Breast epithelium (tissue), 4 donors: Measurements from ENCODE around the gene KNOP1. TPM values are rescaled to one million over a fixed set of nuclear protein-coding genes. Genes with fewer than 3 reads are reported as not detected.

Experiments used
- DNase-seq, 2 donors: peaks; one replicate each; pipeline ENCODE4 v3.0.0-alpha.2; 2019; ENCODE audit warnings: low spot score in 2 of 2
- H3K27ac ChIP-seq, 2 donors: fragments of 200-600 bp; sonication (generic) in 1 of 2; one replicate each; pipeline ENCODE4 v1.5.1; 2016 to 2019; ENCODE audit warnings: mild to moderate bottlenecking in 1 of 2
- H3K27me3 ChIP-seq, 2 donors: fragments of 200-600 bp; sonication (generic) in 1 of 2; one replicate each; pipeline versions ENCODE4 v1.5.1 to v1.6.0; 2017 to 2019; ENCODE audit warnings: control low read depth in 1 of 2, mild to moderate bottlenecking in 1 of 2
- H3K36me3 ChIP-seq: fragments of 200-600 bp; one replicate; pipeline ENCODE4 v1.5.1; 2019
- H3K4me1 ChIP-seq, 2 donors: fragments of 200-600 bp; sonication (generic); one replicate each; pipeline ENCODE4 v1.5.1; 2016 to 2019; ENCODE audit warnings: control low read depth in 1 of 2
- H3K4me3 ChIP-seq, 3 donors: fragments of 200-600 bp; sonication (generic); 1 replicate in 2 of 3; 2 replicates in 1 of 3; pipeline ENCODE4 v1.5.1; 2016 to 2019; ENCODE audit warnings: mild to moderate bottlenecking in 3 of 3, moderate library complexity in 2 of 3
- H3K9me3 ChIP-seq, 2 donors: fragments of 200-600 bp; sonication (generic) in 1 of 2; one replicate each; pipeline ENCODE4 v1.5.1; 2016 to 2019; ENCODE audit warnings: control low read depth in 1 of 2
- POLR2A ChIP-seq: fragments of 450-650 bp; IDR thresholded peaks from one replicate; pipeline ENCODE4 v1.6.1; 2016; ENCODE audit warnings: antibody characterized with exemption, mild to moderate bottlenecking, moderate library complexity
- POLR2AphosphoS5 ChIP-seq, 3 donors: sonication (generic); formaldehyde crosslinking; IDR thresholded peaks; one replicate each; pipeline ENCODE4 v1.6.1; 2017; ENCODE audit warnings: antibody characterized with exemption in 3 of 3
- intact Hi-C: fragments of 100-400 bp; cut with DNase I; formaldehyde crosslinking; loops from one replicate; pipeline ENCODE4 v1.15.1; 2023; ENCODE audit warnings: low total_unique reads
- total RNA-seq, 3 donors: library from RNA; depleted of rRNA; stranded (reverse); fragments of >200 nt; gene quantifications; one replicate each; pipeline ENCODE4 v1.1.0, GENCODE V29; 2016
- TF ChIP-seq, protein P1 (sequence below), 3 donors: fragments of 450-650 bp; IDR thresholded peaks; one replicate each; pipeline ENCODE4 v1.5.1; 2016 to 2017; ENCODE audit warnings: antibody characterized with exemption in 3 of 3, mild to moderate bottlenecking in 3 of 3, moderate library complexity in 3 of 3

The KNOP1 gene
- total RNA-seq, 3 donors from 2014 or later = 12.3 to 15.4 (median 13.0) TPM

DNA sequence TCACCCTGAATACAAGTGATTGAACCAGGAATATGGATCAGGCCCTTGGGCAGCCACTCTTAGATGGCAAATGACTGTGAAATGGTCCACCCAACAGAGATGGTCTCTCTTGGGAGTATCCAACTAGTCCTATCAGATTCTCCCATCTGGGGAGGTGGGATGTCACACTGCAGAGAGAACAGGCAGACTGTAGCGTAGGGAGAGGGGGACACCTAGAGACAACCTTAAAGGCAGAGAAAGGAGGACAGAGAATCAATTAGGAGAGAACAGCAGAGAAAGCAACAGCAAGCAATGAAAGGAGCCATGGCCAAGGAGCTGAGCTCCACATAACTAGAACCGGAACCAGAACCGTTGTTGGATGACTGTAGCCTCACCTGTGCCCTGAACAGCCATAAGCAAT is 37.2 kb upstream of the KNOP1 start:
- Histone ChIP-seq H3K4me1 (peaks cover 0 to 10% of the 10 kb centered on the region in 2 donors), H3K27me3 (no peaks in the 10 kb centered on the region), H3K4me3 (no peak overlapping the region), H3K27ac (peak overlapping the region in 1 of 2 donors; percentile 66), H3K9me3 (no peaks in the 10 kb centered on the region), H3K36me3 (no peaks in the 10 kb centered on the region)
- no peak for DNase-seq
- intact Hi-C loops = no loop called here
- TF ChIP-seq, protein P1, sequence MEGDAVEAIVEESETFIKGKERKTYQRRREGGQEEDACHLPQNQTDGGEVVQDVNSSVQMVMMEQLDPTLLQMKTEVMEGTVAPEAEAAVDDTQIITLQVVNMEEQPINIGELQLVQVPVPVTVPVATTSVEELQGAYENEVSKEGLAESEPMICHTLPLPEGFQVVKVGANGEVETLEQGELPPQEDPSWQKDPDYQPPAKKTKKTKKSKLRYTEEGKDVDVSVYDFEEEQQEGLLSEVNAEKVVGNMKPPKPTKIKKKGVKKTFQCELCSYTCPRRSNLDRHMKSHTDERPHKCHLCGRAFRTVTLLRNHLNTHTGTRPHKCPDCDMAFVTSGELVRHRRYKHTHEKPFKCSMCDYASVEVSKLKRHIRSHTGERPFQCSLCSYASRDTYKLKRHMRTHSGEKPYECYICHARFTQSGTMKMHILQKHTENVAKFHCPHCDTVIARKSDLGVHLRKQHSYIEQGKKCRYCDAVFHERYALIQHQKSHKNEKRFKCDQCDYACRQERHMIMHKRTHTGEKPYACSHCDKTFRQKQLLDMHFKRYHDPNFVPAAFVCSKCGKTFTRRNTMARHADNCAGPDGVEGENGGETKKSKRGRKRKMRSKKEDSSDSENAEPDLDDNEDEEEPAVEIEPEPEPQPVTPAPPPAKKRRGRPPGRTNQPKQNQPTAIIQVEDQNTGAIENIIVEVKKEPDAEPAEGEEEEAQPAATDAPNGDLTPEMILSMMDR (IDR thresholded peaks at IDR 0.05) = no peak
- TF ChIP-seq POLR2AphosphoS5 (IDR thresholded peaks at IDR 0.05) = no peak
- TF ChIP-seq POLR2A = no peak

DNA sequence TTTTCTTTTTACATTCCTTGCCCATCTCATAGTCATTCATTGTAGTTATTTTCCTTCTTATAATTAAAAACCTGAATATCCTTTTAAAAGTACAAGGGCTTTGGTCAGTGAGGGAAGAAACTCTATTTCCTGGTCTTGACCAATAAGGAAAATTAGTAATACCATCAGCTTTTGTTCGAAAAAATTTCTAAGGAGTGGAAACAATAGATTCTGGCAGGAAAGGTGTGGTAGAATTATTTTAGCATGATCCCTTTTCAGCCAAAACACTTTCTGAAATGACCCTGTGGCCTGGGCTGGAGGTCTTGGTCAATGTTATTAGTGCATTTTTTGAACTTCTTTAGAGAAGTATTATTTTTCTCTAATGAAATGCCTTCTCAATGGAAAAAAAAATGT is 36.6 kb upstream of the KNOP1 start:
- H3K9me3 ChIP-seq = no peaks in the 10 kb centered on the region
- TF ChIP-seq, protein P1 (IDR thresholded peaks at IDR 0.05) = no peak
- TF ChIP-seq POLR2A (no peak), POLR2AphosphoS5 (IDR thresholded peaks at IDR 0.05) (no peak)
- peaks cover 0 to 10% of the 10 kb centered on the region in 2 donors for H3K4me1 ChIP-seq
- H3K27ac ChIP-seq = no peak overlapping the region
- no peak overlapping the region for H3K4me3 ChIP-seq
- DNase-seq = no peak
- no peaks in the 10 kb centered on the region for H3K27me3 ChIP-seq
- H3K36me3 ChIP-seq = no peaks in the 10 kb centered on the region
- intact Hi-C loops = no loop called here

DNA sequence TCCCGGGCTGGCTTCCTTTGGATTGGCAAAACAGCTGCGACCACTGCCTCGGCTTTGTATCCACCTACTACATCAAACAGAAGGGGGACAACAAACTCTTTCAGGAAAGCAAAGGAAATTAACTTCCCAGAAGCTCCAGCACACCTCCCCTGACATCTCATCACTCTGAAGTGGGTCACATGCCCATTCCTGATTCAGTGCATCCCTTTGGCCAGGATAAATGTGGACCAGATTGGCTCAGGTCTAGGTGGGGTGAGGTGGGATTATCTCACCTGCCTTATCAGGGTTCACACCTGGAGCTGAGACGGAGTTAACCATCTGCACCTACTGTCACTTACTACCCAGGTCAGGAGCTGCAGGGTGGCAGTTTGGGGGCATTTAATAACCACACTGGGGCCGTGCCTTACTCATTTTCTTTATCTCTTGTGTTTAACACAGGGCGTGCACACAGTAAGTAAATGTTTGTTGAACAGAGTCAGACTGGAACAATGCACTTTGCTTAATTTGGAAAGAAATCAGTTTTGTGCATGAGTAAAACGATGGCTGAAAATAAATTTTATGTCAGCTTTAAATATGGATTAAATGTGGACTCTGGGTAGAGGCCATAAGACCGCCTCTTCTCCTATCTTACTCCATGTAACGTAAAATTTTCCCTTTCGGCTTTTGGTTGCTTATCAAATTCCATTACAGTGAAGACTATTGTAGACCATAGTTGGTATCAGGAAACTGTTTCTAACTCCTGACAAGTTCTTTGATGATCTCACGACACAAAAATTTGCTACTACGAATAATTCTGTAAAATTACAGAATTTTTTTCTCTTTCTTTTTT is 36.0 kb upstream of the KNOP1 start:
- no peak overlapping the region for H3K27ac ChIP-seq
- H3K4me3 ChIP-seq = no peak overlapping the region
- no peaks in the 10 kb centered on the region for H3K36me3 ChIP-seq
- intact Hi-C loops = no loop called here
- no peak for DNase-seq
- H3K9me3 ChIP-seq = no peaks in the 10 kb centered on the region
- H3K4me1 ChIP-seq = peaks cover 0 to 10% of the 10 kb centered on the region in 2 donors
- H3K27me3 ChIP-seq = no peaks in the 10 kb centered on the region
- TF ChIP-seq POLR2AphosphoS5 (IDR thresholded peaks at IDR 0.05) (no peak), POLR2A (no peak)
- TF ChIP-seq, protein P1 (IDR thresholded peaks at IDR 0.05) = no peak

DNA sequence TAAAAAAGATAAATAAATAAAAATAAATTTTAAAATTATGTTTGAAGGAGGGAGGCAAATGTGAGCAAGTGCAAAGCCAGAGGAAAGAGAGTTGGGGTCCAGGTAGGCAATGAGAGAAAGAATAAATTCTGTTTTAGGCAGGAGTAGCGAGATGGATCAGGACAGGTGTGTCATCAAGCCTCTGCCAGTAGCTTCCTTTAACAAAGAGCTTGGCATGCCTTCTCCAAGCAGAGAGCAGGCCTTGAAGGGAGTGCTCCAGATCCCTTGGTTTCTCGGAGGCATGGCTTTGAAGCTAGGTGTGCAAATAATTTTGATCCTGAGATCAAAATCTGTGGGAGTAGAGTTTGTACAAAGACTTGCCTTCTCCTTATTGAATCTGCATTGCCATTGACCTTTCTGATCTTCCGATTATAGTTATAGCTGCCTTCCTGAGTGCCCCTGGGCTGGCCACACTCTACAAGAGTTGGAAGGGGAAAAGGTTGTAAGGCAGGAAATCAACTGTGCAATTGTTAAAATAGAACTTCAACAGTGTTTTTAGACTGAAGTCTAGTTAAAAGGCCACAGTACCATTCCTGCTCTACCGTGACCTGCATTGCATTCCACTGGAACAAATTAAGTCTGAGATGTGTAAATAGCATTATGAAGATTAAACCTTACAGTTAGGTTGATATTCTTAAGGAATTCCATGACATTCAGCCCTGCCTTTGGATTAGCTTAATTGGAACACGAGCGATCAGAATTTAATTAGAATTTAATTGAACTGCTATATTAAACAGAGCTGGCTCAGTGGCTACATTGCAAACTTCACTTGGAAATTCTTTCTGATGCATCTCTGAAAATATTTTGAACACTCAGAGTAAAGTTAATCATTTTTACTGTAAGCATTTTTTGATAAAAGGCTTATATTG is 33.7 kb upstream of the KNOP1 start:
- Histone ChIP-seq H3K4me3 (no peak overlapping the region), H3K4me1 (peaks cover 0 to 10% of the 10 kb centered on the region in 2 donors), H3K9me3 (no peaks in the 10 kb centered on the region), H3K36me3 (no peaks in the 10 kb centered on the region), H3K27me3 (no peaks in the 10 kb centered on the region), H3K27ac (peak overlapping the region; percentile 27 to 40)
- DNase-seq = no peak
- TF ChIP-seq, protein P1 (IDR thresholded peaks at IDR 0.05) = no peak
- TF ChIP-seq POLR2AphosphoS5 (IDR thresholded peaks at IDR 0.05) = no peak
- TF ChIP-seq POLR2A = no peak
- intact Hi-C loops = no loop called here
